HepG2 (cell line): ENCODE measurements around the gene SERPINB1. TPM values are rescaled to one million over a fixed set of nuclear protein-coding genes. Genes with fewer than 3 reads are reported as not detected.

ENCODE experiments used
- ATAC-seq: fragments of 200-7000 bp; cut with Tn5 transposase; 3 replicates; pipeline ENCODE4 v1.9.1; 2020; ENCODE audit warnings: mild to moderate bottlenecking, moderate library complexity
- BruUV-seq: library from RNA; stranded (reverse); fragments of 400-500 nt; replicated peaks from 2 replicates; lab custom pipeline; 2021; lab: Mats Ljungman, UMichigan
- CTCF ChIA-PET: fragments of 300-600 bp; formaldehyde crosslinking; extraction: SDS; loops from one replicate; lab custom pipeline; 2021; ENCODE audit warnings: low total read pairs, inconsistent platforms, low intra/inter-chr PET ratio; lab: Yijun Ruan, JAX
- POLR2A ChIA-PET: fragments of 350-600 bp; sonication (Branson Sonifier 250); formaldehyde crosslinking; loops from one replicate; lab custom pipeline; 2020; ENCODE audit warnings: antibody characterized with exemption, inconsistent platforms; lab: Yijun Ruan, JAX
- DNase-seq: peaks from one replicate; pipeline ENCODE4 v3.0.0-alpha.2; 2015; ENCODE audit warnings: low spot score
- FAIRE-seq: peaks from 3 replicates; lab custom pipeline; 2011; peaks lifted over from hg19 to GRCh38; lab: Jason Lieb, UNC
- H2AFZ ChIP-seq: one replicate; pipeline ENCODE4 v1.6.1; 2011; ENCODE audit warnings: low read length, inconsistent platforms
- H3K27ac ChIP-seq: fragments of 300-600 bp; 3 replicates; pipeline ENCODE4 v1.8.0; 2011; ENCODE audit warnings: mixed run types, mild to moderate bottlenecking, mixed read lengths, low read length, inconsistent platforms; ENCODE audit not compliant: insufficient read depth; ENCODE audit errors: extremely low read length
- H3K27me3 ChIP-seq, 2 experiments: fragments of 200-600 bp in 1 of 2; 2 replicates in 1 of 2; 3 replicates in 1 of 2; pipeline versions ENCODE4 v1.6.0 to v1.8.0; 2011; ENCODE audit warnings: low read length in 2 of 2, mild to moderate bottlenecking in 2 of 2, moderate library complexity in 2 of 2, inconsistent platforms in 1 of 2; ENCODE audit not compliant: insufficient read depth in 2 of 2, control insufficient read depth in 1 of 2
- H3K36me3 ChIP-seq, 2 experiments: fragments of 200-600 bp in 1 of 2; replicated peaks in 1 of 2; 2 replicates in 1 of 2; 3 replicates in 1 of 2; pipeline versions ENCODE4 v1.5.1 to v1.8.0; 2011; ENCODE audit warnings: low read length in 2 of 2, inconsistent platforms in 1 of 2; ENCODE audit not compliant: insufficient read depth in 2 of 2, control insufficient read depth in 1 of 2
- H3K4me1 ChIP-seq: 2 replicates; pipeline ENCODE4 v1.5.1; 2012; ENCODE audit warnings: low read length, inconsistent platforms; ENCODE audit not compliant: insufficient read depth
- H3K4me2 ChIP-seq: 2 replicates; pipeline ENCODE4 v1.6.0; 2011; ENCODE audit warnings: low read depth, low read length, inconsistent platforms
- H3K4me3 ChIP-seq, 3 experiments: fragments of 200-600 bp in 1 of 3; sonication (generic), shearing (Covaris generic) in 1 of 3; replicated peaks in 1 of 3; 2 replicates each; pipeline ENCODE4 v1.5.1; 2011 to 2016; ENCODE audit warnings: low read length in 3 of 3, inconsistent platforms in 2 of 3, low read depth in 2 of 3, mild to moderate bottlenecking in 2 of 3, control low read depth in 1 of 3, mixed read lengths in 1 of 3; ENCODE audit not compliant: insufficient read depth in 1 of 3
- H3K79me2 ChIP-seq: one replicate; pipeline ENCODE4 v1.6.1; 2011; ENCODE audit warnings: low read length, inconsistent platforms; ENCODE audit not compliant: insufficient read depth
- H3K9ac ChIP-seq: 2 replicates; pipeline ENCODE4 v1.6.0; 2011; ENCODE audit warnings: mild to moderate bottlenecking, low read depth, low read length, inconsistent platforms; ENCODE audit not compliant: insufficient read depth
- H3K9me3 ChIP-seq: 2 replicates; pipeline ENCODE4 v1.5.1; 2012; ENCODE audit warnings: mild to moderate bottlenecking, low read length
- H4K20me1 ChIP-seq: 2 replicates; pipeline ENCODE4 v1.6.0; 2011; ENCODE audit warnings: inconsistent platforms, mild to moderate bottlenecking, low read length, moderate library complexity; ENCODE audit not compliant: insufficient read depth
- BRD4 ChIP-seq: sonication (generic); formaldehyde crosslinking; IDR thresholded peaks from 2 replicates; pipeline ENCODE4 v1.4.0; 2020; ENCODE audit warnings: missing genetic modification reagents
- ELF4 ChIP-seq: sonication (generic); formaldehyde crosslinking; IDR thresholded peaks from 2 replicates; pipeline ENCODE4 v1.5.0; 2020; ENCODE audit warnings: missing genetic modification reagents, mild to moderate bottlenecking, moderate library complexity, borderline replicate concordance
- HMGXB4 ChIP-seq, 2 experiments: sonication (generic) in 1 of 2; formaldehyde crosslinking in 1 of 2; IDR thresholded peaks; 2 replicates each; pipeline versions ENCODE4 v1.4.0 to v1.6.1; 2018 to 2020; ENCODE audit warnings: missing genetic modification reagents in 2 of 2, borderline replicate concordance in 1 of 2, low read depth in 1 of 2, mild to moderate bottlenecking in 1 of 2, missing biosample characterization in 1 of 2
- NBN ChIP-seq: fragments of 450-650 bp; conservative IDR thresholded peaks from 2 replicates; pipeline ENCODE4 v1.6.1; 2017
- RFXANK ChIP-seq: IDR thresholded peaks from 2 replicates; pipeline ENCODE4 v1.6.1; 2016
- SP140L ChIP-seq: sonication (generic); formaldehyde crosslinking; IDR thresholded peaks from 2 replicates; pipeline ENCODE4 v1.4.0; 2020; ENCODE audit warnings: missing genetic modification reagents, borderline replicate concordance
- TBL1XR1 ChIP-seq: fragments of 150-350 bp; IDR thresholded peaks from 2 replicates; pipeline ENCODE4 v1.6.1; 2014; ENCODE audit warnings: borderline replicate concordance, low read length; ENCODE audit not compliant: partially characterized antibody
- TERF1 ChIP-seq: sonication (generic); formaldehyde crosslinking; IDR thresholded peaks from 2 replicates; pipeline ENCODE4 v1.8.0; 2022; ENCODE audit warnings: mild to moderate bottlenecking, missing genetic modification reagents, moderate library complexity
- TMF1 ChIP-seq: sonication (generic); formaldehyde crosslinking; IDR thresholded peaks from 2 replicates; pipeline ENCODE4 v1.8.1; 2022; ENCODE audit warnings: low read depth, missing genetic modification reagents
- ZBTB33 ChIP-seq: sonication (generic); formaldehyde crosslinking; IDR thresholded peaks from 2 replicates; pipeline ENCODE4 v1.4.0; 2020; ENCODE audit warnings: missing genetic modification reagents
- ZNF282 ChIP-seq: fragments of 450-650 bp; IDR thresholded peaks from 2 replicates; pipeline ENCODE4 v1.6.1; 2018; ENCODE audit not compliant: partially characterized antibody
- ZNF562 ChIP-seq: sonication (generic); formaldehyde crosslinking; IDR thresholded peaks from 2 replicates; pipeline ENCODE4 v1.8.0; 2022; ENCODE audit warnings: missing genetic modification reagents, borderline replicate concordance
- ZNF572 ChIP-seq: sonication (generic); formaldehyde crosslinking; IDR thresholded peaks from 2 replicates; pipeline ENCODE4 v1.5.1; 2020; ENCODE audit warnings: mild to moderate bottlenecking, missing genetic modification reagents
- ZSCAN9 ChIP-seq: IDR thresholded peaks from 2 replicates; pipeline ENCODE4 v1.6.1; 2016; ENCODE audit warnings: borderline replicate concordance
- WGBS: methylation state at CpG from one replicate; pipeline ENCODE4 v1.1.6; 2017; ENCODE audit warnings: low lambda C conversion rate; 5-methylcytosine and 5-hydroxymethylcytosine counted together
- in situ Hi-C: cut with HindIII; loops from 2 replicates; pipeline ENCODE4 v1.10.0; 2017; ENCODE audit warnings: low pct_unique_long_range_greater_than_20kb; ENCODE audit not compliant: extremely low pct_ligation_motif_present
- intact Hi-C: fragments of 100-400 bp; cut with micrococcal nuclease; formaldehyde crosslinking; loops from one replicate; pipeline ENCODE4 v1.10.0; 2022; ENCODE audit not compliant: unreplicated experiment
- polyA plus RNA-seq, 8 experiments: library from polyadenylated mRNA; depleted of rRNA in 3 of 8; stranded (reverse) in 7 of 8; unstranded in 1 of 8; fragments of >200 nt; fragmentation: Illumina TruSeq in 4 of 8; extraction: Trizol in 4 of 8; gene quantifications; 2 replicates each; pipeline versions ENCODE4 v1.2.1 to v1.2.3, GENCODE V29; 2011 to 2016; ENCODE audit warnings: low read depth in 4 of 8, missing spikeins in 1 of 8, mixed read lengths in 1 of 8; ENCODE audit not compliant: insufficient read depth in 1 of 8
- total RNA-seq, 5 experiments: library from RNA; depleted of rRNA; stranded (reverse); fragments of >200 nt; fragmentation: Illumina TruSeq; extraction: Trizol; gene quantifications; 2 replicates each; pipeline ENCODE4 v1.2.3, GENCODE V29; 2016; ENCODE audit warnings: low read depth in 1 of 5
- TF ChIP-seq, protein P1 (sequence below): IDR thresholded peaks from 2 replicates; pipeline ENCODE4 v1.6.1; 2016; ENCODE audit warnings: low read depth, borderline replicate concordance
- TF ChIP-seq, protein P2 (sequence below): sonication (generic); formaldehyde crosslinking; IDR thresholded peaks from 2 replicates; pipeline ENCODE4 v1.4.0; 2020; ENCODE audit warnings: missing genetic modification reagents, mild to moderate bottlenecking, borderline replicate concordance

The SERPINB1 gene
- total and polyA plus RNA-seq, 2 of the 13 experiments (the other 11 are each of a cell fraction or from before 2014, with no cell fraction given), result 41.4 to 60.5 TPM

- WGBS, result 97% methylated on average over 2 of the region's 2 CpGs
- H3K36me3 ChIP-seq, result peaks cover 0 to 9% of the 10 kb centered on the region in 2 experiments; a peak in 3 of 5 replicates
- CTCF ChIA-PET, result no interaction called here
- no peak overlapping the region for H3K4me2 ChIP-seq
- H3K27ac ChIP-seq, result no peak overlapping the region
- in situ Hi-C loops (no loop called here), intact Hi-C loops (no loop called here)
- no peak for FAIRE-seq
- BruUV-seq, result no TSS peak
- DNase-seq, result no peak
- H3K9me3 ChIP-seq, result no peaks in the 10 kb centered on the region
- ATAC-seq, result no peak
- H4K20me1 ChIP-seq, result no peaks in the 10 kb centered on the region
- no peak overlapping the region for H2AFZ ChIP-seq
- no peak overlapping the region for H3K4me3 ChIP-seq
- no peaks in the 10 kb centered on the region for H3K27me3 ChIP-seq
- H3K79me2 ChIP-seq, result no peaks in the 10 kb centered on the region
- POLR2A ChIA-PET, result interaction anchor here (0.7 to 1.7 kb wide), 3 partner anchors 10 to 162 kb away, joined by 3 to 8 read pairs (median 5); partner anchors contain the start of gene SERPINB1
- no peak overlapping the region for H3K9ac ChIP-seq
- H3K4me1 ChIP-seq, result peaks cover 8% of the 10 kb centered on the region
- TF ChIP-seq ZNF562 (CRISPR knock-in tag) (no peak), ELF4 (CRISPR knock-in tag) (no peak), TBL1XR1 (no peak), ZNF572 (no peak), ZBTB33 (CRISPR knock-in tag) (no peak), BRD4 (CRISPR knock-in tag) (no peak), ZNF282 (no peak), RFXANK (CRISPR knock-in tag) (no peak), TMF1 (CRISPR knock-in tag) (no peak), TERF1 (CRISPR knock-in tag) (no peak), ZSCAN9 (CRISPR knock-in tag) (no peak), HMGXB4 (CRISPR knock-in tag; IDR thresholded peaks at IDR 0.05; ENCODE audit: borderline replicate concordance in 1 of 2, low read depth in 1 of 2) (no peak), SP140L (CRISPR knock-in tag) (no peak), NBN (no peak)
- TF ChIP-seq, protein P1, sequence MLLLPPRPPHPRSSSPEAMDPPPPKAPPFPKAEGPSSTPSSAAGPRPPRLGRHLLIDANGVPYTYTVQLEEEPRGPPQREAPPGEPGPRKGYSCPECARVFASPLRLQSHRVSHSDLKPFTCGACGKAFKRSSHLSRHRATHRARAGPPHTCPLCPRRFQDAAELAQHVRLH (CRISPR knock-in tag), result no peak
- TF ChIP-seq, protein P2, sequence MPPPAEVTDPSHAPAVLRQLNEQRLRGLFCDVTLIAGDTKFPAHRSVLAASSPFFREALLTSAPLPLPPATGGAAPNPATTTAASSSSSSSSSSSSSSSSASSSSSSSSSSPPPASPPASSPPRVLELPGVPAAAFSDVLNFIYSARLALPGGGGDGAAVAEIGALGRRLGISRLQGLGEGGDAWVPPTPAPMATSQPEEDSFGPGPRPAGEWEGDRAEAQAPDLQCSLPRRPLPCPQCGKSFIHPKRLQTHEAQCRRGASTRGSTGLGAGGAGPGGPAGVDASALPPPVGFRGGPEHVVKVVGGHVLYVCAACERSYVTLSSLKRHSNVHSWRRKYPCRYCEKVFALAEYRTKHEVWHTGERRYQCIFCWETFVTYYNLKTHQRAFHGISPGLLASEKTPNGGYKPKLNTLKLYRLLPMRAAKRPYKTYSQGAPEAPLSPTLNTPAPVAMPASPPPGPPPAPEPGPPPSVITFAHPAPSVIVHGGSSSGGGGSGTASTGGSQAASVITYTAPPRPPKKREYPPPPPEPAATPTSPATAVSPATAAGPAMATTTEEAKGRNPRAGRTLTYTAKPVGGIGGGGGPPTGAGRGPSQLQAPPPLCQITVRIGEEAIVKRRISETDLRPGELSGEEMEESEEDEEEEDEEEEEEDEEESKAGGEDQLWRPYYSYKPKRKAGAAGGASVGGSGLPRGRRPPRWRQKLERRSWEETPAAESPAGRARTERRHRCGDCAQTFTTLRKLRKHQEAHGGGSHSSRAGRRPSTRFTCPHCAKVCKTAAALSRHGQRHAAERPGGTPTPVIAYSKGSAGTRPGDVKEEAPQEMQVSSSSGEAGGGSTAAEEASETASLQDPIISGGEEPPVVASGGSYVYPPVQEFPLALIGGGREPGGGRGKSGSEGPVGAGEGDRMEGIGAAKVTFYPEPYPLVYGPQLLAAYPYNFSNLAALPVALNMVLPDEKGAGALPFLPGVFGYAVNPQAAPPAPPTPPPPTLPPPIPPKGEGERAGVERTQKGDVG, result no peak
Observed at GRCh38 chr6:2829253-2829652, 12.4 kb downstream of the SERPINB1 start.
